K562 (cell line): ENCODE measurements around the gene RDH16.

Experiments
- FOXJ3 ChIP-seq: sonication (generic); formaldehyde crosslinking; IDR thresholded peaks from 2 replicates; pipeline ENCODE4 v1.4.0; 2020; ENCODE audit warnings: mild to moderate bottlenecking, missing genetic modification reagents
- PTRF ChIP-seq: fragments of 450-650 bp; IDR thresholded peaks from 2 replicates; pipeline ENCODE4 v1.6.1; 2016; ENCODE audit warnings: mild to moderate bottlenecking, missing genetic modification characterization, missing compliant biosample characterization

DNA sequence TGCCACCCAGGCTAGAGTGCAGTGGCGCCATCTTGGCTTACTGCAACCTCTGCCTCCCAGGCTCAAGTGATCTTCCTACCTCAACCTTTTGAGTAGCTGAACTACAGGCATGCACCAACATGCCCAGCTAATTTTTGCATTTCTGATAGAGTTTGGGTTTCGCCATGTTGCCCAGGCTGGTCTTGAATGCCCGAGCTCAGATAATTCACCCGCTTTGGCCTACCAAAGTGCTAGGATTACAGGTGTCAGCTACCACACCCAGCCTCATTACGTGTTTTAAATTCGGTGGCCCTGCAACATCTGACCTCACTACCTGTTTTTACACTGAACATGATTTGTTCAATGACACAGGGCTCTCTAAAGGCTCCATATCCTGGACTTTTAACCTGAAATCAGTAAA, 22.9 kb upstream of the RDH16 start:
- TF ChIP-seq PTRF (no peak), FOXJ3 (CRISPR knock-in tag) (no peak)
